Dendritic cell treated with granulocyte-macrophage colony-stimulating factor and Interleukin-4, amounts not matched to agents 40 ng/mL and 50 ng/mL, for 4 days (primary cell): ENCODE results near the gene MCEMP1.
A peak's percentile ranks its signal among the peaks of the same experiment; 100 is the strongest.

ENCODE experiments used
- H3K27ac Mint-ChIP-seq: one replicate; pipeline ENCODE4 v1.8.0; 2022; ENCODE audit warnings: mild to moderate bottlenecking, mixed read lengths
- H3K27me3 Mint-ChIP-seq: one replicate; pipeline ENCODE4 v1.8.0; 2022; ENCODE audit warnings: mild to moderate bottlenecking, mixed read lengths
- H3K36me3 Mint-ChIP-seq: one replicate; pipeline ENCODE4 v1.8.0; 2022; ENCODE audit warnings: low read depth, mixed read lengths
- H3K4me1 Mint-ChIP-seq: one replicate; pipeline ENCODE4 v1.8.0; 2022; ENCODE audit warnings: low read depth, mixed read lengths
- H3K4me3 Mint-ChIP-seq: one replicate; pipeline ENCODE4 v1.8.0; 2022; ENCODE audit warnings: mild to moderate bottlenecking, moderate library complexity, mixed read lengths
- H3K9me3 Mint-ChIP-seq: one replicate; pipeline ENCODE4 v1.8.0; 2022; ENCODE audit warnings: mixed read lengths
- intact Hi-C: fragments of 100-400 bp; cut with micrococcal nuclease; formaldehyde crosslinking; loops from one replicate; pipeline ENCODE4 v1.15.0; 2022

MCEMP1 gene

GRCh38 chr19:7729211-7729610 is 52.3 kb downstream of the MCEMP1 start:
- intact Hi-C loops, result no loop called here
- H3K4me1 Mint-ChIP-seq, result peaks cover 76% of the 10 kb centered on the region
- peaks cover 58% of the 10 kb centered on the region for H3K36me3 Mint-ChIP-seq
- no peaks in the 10 kb centered on the region for H3K9me3 Mint-ChIP-seq
- no peaks in the 10 kb centered on the region for H3K27me3 Mint-ChIP-seq
- peak overlapping the region; percentile 78 for H3K4me3 Mint-ChIP-seq
- peak overlapping the region; percentile 90 for H3K27ac Mint-ChIP-seq
